GM11168 (cell line): ENCODE measurements around the gene SOAT2.

ENCODE experiments used
- in situ Hi-C: fragments of 300-500 bp; cut with MboI; formaldehyde crosslinking; loops from one replicate; pipeline ENCODE4 v1.12.0; 2022; ENCODE audit warnings: low sequenced_read_pairs; ENCODE audit not compliant: unreplicated experiment

SOAT2 gene

DNA sequence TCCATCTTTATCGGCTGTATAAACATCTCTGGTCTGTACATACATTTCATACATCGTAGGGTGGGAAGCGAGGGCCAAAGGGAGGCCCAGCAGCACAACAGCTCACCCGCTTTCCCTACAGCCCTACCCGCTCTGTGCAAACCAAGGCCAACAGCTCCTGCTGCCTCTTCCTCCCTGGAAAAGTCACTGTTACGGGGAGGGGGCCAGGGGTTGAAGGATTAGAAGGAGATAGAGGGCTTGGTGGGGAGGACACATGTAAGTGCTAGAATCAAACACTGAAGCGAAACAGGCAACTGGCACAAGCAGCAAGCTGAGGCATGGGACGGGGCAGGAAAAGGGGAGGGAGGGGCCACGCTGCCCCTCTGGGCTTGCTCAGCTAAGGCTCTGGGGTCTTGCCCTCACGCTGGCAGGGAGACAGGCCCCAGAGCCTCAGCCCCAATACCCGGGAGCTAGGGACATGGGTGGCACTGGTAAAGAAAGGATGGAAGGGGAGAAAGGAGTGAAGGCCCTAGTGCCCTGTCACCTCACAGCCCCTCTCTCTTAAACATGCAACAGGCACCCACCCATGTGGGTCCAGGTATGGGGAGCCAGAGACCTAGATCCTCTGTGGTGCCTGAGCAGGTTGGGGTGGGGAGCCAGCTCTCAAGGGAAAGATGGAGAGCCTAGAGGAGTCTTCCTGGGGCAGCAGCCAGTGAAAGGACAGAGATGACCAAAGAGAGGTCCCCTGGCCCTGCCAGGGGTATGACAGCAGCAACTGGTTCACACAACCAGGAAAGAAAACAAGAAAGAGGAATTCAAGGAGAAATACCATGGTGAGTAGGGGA, 38.5 kb upstream of the SOAT2 start:
- in situ Hi-C loops = no loop called here

DNA sequence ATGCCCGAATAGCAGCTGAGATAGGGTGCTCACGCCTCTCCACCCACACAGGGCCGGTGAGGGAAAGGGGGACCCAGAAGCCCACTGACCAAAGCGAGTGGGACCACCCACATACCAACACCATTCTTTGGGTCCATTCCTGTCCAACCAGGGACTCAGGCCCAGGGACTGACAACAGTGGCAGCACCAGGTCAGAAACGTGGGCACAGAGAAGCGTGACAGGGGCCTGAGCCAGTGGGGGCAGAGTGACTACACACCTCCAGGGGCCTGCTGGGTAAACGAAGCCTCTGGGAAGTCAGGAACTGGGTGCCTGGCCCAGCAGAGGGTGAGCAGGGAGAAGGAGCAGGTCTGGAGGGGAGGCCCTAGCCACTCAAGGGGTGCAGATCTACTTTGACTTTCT, 37.8 kb upstream of the SOAT2 start:
- in situ Hi-C loops = no loop called here

DNA sequence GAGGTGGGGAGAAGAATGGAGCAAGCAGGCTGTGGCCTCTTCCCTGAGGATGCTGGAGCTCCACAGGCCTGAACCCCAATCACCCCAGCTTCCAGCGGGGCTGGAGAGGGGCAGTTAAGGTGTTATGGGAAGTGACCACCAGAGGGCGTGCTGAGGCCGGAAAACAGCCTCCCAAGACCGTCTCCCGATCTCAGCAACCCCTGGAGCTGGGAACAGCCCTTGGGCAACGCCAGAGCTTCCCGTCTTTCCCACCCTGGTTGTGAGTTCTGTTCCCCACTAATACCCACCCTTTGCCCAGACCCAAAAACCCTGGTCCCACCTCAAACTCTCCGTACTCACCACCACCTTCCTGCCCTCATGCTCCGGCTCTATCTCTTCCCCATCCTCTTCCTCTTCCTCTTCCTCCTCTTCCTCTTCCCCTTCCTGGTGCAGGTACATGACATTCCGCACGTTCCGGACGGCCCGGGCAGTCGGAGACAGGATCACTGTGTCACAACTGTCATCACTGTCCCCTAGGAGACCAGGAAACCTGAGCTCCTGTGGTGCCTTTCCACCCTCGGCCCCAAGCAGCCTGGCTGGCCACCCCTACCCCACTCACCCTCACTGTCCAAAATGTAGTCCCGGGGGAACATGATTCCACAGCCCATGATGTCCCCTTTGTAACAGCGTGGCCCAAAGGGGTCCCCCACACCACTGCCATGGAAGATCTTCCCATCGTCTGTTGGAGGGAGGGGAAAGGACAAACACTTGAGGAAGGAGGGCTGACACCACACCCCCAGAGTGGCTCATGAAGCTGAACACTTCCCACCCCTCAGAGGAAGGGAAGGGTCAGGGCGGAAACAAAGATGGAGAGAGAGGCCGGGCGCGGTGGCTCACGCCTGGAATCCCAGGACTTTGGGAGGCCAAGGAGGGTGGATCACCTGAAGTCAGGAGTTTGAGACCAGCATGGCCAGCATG, 37.0 kb upstream of the SOAT2 start:
- in situ Hi-C loops = no loop called here

DNA sequence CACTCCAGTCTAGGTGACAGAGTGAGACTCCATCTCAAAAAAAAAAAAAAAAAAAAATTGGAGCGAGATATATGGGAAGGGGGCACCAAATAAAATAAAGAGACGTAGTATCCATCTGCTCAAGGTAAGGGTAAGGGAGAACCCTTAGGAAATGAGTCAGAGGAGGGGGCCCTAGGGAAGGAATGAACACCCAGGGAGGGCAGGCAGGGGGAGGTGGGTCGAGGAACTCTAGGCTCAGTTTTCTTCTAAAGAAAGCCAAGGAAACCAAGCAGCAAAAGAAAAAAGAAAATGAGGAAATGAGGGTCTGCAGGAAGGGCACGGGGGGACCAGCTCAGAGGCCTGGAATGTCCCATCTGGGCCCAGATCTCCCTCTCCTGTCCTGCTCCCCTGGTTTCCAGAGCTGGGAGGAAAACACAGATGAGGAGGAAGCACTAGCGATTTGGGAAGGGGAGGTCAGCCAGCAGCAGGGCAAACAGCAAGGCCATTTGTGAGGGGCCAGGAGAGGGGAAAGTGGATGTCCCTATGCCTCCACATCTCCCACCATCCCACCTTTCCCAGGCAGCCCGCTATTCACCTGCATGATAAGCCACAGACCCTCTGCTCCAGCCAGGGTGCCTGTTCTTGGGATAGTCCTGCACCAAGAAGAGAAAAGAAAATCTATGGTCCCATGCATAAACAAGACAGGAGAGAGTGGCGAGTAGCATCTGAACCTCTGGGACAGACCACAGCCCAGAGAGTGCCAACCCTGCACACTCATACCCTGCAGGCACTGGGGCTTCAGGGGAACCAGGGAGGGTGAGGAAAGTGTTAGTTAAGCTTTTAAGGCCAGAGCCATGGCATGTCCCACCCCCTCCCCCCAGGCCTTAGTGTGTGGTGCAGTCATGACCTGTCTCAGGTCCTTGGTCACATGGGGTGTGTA, 36.0 kb upstream of the SOAT2 start:
- in situ Hi-C loops = no loop called here

DNA sequence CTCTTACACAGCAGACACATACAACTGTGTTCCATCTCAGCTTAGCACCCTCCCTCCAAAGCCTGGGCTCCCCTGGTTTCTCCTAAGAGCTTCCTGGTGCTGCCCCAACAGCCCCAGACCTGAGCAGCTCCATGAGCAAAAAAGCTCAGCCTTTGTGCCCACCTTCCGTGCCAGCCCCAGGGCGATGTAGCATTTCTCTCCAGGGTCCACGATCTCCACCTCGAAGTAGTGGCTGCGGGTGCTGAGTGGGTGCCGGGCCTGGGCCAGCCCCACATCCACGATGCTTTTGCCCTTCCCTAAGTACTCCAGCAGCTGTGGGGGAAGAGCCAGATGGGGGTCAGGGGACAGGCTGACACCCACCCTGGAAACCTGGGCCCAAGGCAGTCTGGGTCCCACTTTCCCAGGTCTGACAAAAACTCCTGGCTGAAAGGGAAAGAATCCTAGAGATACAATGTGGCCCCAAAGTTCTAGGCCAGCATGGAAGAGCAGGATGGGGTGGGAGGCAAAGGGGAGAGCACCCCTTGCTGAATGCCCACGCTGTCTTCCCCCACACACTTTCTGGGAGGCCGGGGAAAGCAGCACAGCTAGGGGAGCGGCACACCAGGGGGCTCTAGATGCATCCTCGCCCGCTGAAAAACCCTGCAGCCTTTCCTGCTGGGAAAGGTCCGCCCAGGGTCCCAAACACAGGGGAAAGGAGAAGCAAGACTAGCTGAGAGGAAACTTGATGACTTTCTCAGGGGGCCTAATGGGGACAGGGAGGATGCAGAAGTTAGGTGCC, 35.1 kb upstream of the SOAT2 start:
- in situ Hi-C loops = no loop called here

DNA sequence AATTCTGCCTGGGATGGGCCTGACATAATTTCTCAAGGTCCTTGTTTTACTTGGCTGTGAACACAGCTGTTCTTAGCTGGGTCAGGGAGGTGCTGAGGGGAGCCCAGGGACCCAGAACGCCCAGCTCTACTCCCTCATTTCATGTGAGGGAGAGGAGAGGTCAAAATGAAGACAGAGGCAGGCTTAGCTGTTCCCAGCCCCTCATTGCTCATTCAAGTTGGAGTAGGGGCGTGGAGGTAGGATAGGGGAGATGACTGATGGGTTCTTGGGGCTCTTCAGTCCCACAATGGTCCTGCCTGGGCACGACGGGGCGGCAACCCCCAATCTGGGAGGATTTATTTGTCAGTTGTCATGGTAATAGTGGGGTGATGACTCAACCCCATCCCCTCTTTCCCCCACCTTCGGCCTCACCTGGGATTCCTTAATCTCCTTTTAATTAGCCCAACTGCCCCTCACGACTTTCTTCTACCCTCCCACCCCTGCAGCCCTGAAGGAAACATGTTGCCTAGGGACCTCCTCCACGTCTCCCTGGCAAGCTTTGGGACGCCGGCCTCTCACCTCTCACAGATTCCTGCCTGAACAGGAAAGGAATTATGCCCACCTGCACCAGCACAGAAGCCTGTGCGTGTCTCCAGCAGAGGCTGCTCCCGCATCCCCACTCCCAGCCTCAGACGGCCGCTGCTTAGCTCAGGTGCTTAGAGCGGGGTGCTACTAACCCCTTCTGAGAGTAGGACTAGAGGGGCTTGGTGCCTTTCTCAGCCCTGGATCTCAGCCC, 34.3 kb upstream of the SOAT2 start:
- in situ Hi-C loops = no loop called here

DNA sequence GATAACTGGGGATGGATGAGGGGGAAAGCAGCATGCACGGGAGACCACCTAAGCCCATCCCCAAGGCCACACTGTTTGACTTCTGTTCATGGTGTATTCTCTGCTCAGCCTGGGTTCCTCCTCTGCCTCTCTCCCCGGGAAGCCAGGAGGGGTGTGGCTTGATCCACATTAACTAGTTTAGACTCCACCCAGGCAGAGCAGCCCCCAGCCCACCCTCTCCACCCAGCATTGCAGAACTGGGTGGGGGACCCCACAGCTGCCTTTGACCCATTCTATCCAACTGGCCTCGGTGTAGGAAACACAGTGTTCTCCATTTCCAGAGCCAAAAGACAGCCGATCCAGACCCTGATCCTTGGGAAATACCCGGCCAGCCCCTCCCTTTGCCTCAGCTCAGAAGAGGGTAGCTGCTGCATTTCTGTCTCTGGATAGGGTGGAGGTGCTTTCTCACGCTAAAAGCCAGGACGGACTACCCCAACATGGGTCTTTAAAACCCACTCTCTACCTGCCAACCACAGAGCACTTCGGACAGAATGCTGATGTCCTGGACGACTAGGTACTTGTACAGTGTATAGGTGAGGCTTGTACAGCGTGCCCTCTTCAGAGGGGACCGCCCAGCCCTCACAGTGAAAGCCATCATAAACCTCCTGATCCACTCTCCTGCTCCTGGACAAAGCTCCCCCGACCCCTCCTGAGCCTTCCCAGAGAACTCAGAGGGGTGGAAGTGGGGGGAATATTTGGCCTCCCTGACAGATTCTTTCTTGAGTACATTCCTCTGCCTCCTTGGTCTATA, 33.5 kb upstream of the SOAT2 start:
- in situ Hi-C loops = no loop called here

DNA sequence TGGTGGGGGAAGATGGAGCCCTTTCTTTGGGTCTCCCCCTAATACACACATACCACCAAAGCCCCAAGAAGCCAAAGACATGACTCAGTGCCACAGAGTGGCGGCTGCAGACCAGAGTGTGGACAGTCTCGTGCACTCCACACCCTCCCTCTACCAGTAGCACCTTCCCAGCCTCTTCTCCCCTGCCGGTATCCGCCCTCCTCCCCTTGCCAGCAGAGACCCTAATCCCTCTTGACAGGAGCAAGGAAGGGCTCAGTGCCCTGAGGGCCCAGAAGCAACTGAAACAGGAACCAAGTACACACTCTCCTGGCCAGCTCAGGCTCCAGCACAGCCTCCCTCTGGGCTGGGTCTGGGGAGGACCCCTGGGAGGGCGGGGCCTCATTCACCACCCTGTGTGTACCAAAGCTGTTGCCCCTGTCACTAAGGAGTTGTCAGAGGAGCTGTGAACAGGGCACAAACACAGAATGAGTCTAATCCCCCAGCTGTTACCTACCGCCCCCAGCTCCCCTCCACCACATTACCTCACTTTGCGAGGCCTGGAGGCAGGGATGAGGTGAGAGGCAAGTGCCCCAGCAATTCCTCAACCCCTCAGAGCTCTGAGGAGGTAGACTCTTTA, 32.3 kb upstream of the SOAT2 start:
- in situ Hi-C loops = no loop called here

DNA sequence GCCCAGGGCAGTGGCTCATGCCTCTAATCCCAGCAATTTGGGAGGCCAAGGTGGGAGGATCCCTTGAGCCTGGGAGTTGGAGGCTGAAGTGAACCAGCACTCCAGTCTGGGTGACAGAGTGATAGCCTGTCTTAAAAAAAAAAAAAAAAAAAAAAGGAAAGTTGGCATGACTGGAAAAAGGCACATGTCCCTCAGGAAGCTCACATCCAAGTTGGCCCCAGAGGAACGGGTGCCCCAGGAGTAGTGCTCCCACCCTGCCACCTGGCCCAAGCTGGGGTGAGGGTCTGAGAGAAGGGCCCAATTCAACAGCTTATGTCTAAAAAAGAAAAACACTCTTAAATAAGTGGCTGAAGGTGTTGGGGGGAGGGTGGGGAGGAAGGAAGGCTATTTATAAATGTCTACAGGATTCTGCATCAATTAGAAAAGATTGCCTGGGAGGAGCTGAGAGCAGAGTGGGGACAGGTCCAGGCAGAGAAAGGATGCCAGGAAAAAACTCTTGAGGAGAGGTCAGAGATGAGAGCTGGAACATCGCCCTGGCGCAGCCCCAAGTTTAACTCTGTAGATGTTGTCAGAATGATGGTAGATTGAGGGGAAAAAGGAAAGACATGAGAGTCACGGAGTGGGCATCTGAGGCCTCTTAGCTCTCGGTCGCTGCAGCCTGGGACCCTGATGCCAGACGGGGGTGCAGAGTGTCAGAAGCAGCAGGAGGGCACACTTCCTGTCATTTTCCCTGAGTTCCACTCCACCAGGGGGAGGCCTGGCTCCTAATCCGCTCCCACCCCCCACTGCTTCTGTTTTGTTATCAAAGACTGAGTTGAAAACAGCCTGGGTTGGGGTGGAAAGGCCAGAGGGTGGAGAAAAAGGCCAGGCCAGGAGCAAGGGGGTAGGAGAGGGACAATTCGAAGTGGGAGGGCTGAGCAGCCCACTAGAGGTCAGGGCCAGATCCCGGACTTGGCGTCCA, 31.4 kb upstream of the SOAT2 start:
- in situ Hi-C loops = no loop called here

DNA sequence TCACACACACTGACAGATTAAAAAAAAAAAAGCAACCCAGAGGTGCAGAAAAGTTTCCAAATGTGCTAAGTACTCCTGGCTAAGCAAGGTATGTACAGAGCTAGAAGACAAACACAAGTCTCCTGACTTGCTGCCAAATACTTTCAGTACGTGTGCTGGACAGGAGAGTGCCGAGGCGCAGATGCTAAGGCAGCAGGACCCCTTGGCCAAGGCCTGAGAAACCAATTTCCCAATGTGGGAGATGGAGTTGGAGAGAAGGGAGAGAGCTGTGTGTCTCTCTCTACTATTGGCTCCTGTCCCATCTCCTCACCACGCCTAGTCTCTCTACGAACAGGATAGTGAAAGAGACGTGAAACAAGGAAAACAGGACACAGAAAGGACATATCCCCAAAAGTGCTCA, 29.4 kb upstream of the SOAT2 start:
- in situ Hi-C loops = no loop called here

DNA sequence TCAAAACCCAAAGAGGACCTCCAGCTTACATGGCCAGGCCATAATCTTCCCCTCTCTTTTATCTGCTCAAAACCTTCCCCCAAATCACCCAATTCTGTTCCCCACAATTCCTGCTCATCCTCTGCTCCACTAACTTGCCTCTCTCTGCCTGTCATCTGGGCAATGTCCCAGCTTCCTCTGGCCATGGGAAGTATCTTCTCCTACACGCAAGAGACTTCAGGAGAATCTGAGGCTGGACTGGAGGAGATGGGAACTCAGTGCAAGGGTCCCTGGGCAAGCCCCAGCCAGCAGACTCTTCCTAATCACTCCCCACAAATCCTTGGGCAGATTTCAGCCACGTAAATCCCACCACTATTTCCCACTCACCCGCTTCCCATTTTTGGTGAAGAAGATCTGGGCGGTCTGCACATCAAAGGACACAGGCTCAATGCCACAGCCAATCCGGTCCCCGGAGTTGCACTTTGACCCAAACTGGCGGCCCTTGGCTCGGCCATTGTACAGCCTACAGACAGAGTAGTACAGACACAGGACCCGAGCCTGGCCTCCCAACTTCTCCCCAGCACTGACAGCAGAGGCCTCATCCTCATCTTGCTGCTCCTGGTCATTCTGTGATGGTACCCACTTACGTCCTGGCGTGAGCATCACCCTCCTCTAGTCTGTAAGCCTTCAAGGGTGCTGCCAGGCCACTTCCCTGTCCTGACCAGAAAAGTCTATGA, 28.8 kb upstream of the SOAT2 start:
- in situ Hi-C loops = no loop called here

DNA sequence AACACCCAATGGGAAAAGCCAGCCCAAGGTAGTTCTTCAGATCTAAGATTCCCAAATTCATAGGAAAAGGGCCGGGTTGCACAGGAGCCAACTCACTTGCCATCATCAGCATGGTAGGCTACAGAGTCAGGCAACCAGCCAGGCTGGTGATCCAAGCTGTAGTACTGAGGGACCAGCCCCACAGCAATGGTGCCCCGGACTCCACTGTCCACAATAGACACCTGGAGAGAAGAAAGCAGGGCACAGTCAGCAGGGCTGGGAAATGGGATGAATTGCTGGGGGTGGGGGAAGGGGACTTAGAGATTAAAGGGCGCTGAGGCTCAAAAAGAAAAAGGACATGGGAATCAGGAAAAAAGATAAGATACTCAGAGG, 28.3 kb upstream of the SOAT2 start:
- in situ Hi-C loops = no loop called here

DNA sequence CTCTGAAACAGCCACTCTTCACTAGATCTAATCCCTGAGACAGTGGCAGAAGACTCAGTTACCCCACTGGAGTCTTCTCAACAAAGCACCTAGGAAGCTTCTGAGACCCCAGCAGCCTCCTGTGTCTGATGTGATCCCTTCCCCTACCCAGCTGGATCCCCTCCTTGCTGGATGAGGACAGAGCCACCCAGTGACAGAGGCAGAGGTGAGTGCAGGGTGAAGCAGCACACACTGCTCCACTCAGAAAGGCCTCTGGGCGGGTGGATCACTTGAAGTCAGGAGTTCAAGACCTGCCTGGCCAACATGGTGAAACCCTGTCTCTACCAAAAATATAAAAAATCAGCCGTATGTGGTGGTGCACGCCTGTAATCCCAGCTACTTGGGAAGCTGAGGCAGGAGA, 26.8 kb upstream of the SOAT2 start:
- in situ Hi-C loops = no loop called here

DNA sequence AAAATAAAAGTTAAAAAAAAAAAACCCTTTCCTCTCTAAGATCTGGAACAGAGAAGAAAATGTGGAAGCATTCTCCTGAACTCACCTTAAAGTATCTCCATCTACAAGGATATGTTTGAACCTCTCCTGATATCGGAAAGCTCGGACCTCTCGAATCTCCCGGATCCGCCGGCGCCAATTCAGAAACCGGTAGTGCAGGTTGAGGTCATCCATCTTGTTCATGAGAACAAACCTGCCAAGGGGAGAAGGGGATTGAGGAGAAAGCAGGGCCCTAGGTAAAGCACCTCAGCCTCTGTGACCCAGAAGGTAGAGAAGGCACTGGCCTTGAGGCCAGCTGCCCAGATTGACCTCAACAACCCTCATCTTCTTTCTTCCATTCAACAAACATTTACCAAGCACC, 26.3 kb upstream of the SOAT2 start:
- in situ Hi-C loops = no loop called here

DNA sequence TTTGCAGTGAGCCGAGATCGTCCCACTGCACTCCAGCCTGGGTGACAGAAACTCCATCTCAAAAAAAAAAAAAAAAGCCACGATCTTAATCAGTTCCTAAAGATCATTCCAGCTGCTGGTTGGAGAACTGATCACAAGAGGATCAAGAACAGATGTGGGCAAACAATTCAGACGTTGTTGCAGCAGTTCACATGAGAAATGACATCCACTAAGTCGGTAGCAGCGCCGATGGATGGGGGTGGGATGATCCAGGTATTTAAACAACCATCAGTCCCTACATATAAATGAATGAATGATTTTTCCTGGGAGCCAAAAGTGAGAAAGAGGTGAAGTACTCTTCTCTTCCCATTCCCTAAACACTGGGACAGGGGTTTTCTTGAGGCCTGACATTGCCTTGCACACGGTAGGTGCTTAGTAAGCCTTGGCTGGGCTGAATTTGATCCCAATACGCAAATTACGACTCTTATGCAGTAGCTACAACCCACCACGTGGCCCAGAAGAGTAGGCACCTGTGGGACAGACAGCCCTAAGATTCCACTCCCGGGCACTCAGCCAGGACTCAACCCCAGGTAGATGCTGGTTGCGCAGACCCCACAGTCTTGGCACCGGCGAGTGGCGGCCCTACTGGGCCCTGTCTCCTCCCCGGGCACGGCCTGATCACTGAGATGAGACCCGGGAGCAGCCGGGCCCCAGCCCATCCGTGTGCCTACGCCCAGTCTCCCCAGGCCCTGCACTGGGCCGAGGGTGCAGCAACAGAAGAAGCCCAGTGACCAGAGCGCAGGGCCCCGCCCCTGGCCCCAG, 24.7 kb upstream of the SOAT2 start:
- in situ Hi-C loops = no loop called here
